Esophagus squamous epithelium (tissue), 5 donors: ENCODE data around the gene ZNF532. TPM values are rescaled to one million over a fixed set of nuclear protein-coding genes. Genes with fewer than 3 reads are reported as not detected.
A peak's percentile ranks its signal among the peaks of the same experiment; 100 is the strongest.

ENCODE experiments used
- DNase-seq: peaks from one replicate; lab custom pipeline; 2025; lab: John Stamatoyannopoulos, UW
- H3K27ac ChIP-seq, 4 donors: fragments of 200-600 bp; sonication (generic); one replicate each; pipeline ENCODE4 v1.5.1; 2016 to 2019; ENCODE audit warnings: mild to moderate bottlenecking in 1 of 4
- H3K27me3 ChIP-seq, 4 donors: fragments of 200-600 bp; sonication (generic); 1 replicate in 3 of 4; 2 replicates in 1 of 4; pipeline versions ENCODE4 v1.5.1 to v1.6.0; 2017 to 2021; ENCODE audit warnings: antibody characterized with exemption in 1 of 4
- H3K36me3 ChIP-seq, 3 donors: fragments of 200-600 bp; sonication (generic); one replicate each; pipeline ENCODE4 v1.5.1; 2016 to 2019
- H3K4me1 ChIP-seq, 3 donors: fragments of 200-600 bp; sonication (generic); one replicate each; pipeline ENCODE4 v1.5.1; 2017 to 2019
- H3K4me3 ChIP-seq, 4 donors: fragments of 200-600 bp; sonication (generic); 1 replicate in 3 of 4; 2 replicates in 1 of 4; pipeline ENCODE4 v1.5.1; 2016 to 2019; ENCODE audit warnings: mild to moderate bottlenecking in 2 of 4, moderate library complexity in 1 of 4
- H3K9me3 ChIP-seq, 3 donors: fragments of 200-600 bp; sonication (generic); one replicate each; pipeline ENCODE4 v1.5.1; 2016 to 2019
- POLR2A ChIP-seq, 4 donors: fragments of 450-650 bp; IDR thresholded peaks; one replicate each; pipeline ENCODE4 v1.6.1; 2017; ENCODE audit warnings: antibody characterized with exemption in 4 of 4, mild to moderate bottlenecking in 4 of 4, moderate library complexity in 3 of 4
- WGBS, 2 donors: methylation state at CpG; one replicate each; pipeline ENCODE4 v1.1.5; 2018; 5-methylcytosine and 5-hydroxymethylcytosine counted together
- intact Hi-C: fragments of 100-400 bp; cut with DNase I; formaldehyde crosslinking; loops from one replicate; pipeline ENCODE4 v1.15.0; 2022
- total RNA-seq, 4 donors: library from RNA; depleted of rRNA; stranded (reverse); fragments of >200 nt; gene quantifications; one replicate each; pipeline ENCODE4 v1.1.0, GENCODE V29; 2016
- TF ChIP-seq, protein P1 (sequence below), 6 experiments: fragments of 450-650 bp in 4 of 6; fragments of 200-600 bp in 2 of 6; sonication (generic) in 2 of 6; IDR thresholded peaks; one replicate each; pipeline ENCODE4 v1.5.1; 2016 to 2019; ENCODE audit warnings: antibody characterized with exemption in 6 of 6, mild to moderate bottlenecking in 4 of 6, moderate library complexity in 4 of 6
- donor health status: DM: yes; HTN: yes; CAD: no.

Gene ZNF532
- total RNA-seq, 4 donors from 2014 or later: 30.7 to 52.3 (median 32.6) TPM

DNA sequence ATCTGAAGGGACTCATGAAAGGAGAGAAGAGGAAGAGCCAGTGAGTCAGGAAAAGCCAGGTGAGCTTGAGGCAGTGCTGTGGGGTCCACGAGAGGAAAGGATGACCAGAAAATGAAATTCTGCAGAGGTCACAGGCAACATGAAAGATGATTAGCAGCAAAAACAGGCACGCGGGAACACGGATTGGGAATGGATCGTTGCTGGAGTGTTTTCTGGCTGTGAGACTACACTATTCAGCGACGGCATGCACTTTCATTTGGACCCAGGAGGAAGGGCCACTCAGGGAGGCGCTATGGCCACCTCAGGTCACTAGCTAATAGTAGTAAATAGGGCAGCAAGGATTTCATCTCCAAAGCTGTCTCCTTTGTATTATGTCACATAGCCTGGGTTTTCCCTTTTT is 44.8 kb downstream of the ZNF532 start:
- Histone ChIP-seq H3K4me1 (peaks cover 0 to 35% (median 25%) of the 10 kb centered on the region in 3 donors), H3K27me3 (no peaks in the 10 kb centered on the region), H3K27ac (no peak overlapping the region), H3K9me3 (no peaks in the 10 kb centered on the region), H3K4me3 (no peak overlapping the region), H3K36me3 (peaks cover 0 to 27% (median 0%) of the 10 kb centered on the region in 3 donors)
- TF ChIP-seq, protein P1, sequence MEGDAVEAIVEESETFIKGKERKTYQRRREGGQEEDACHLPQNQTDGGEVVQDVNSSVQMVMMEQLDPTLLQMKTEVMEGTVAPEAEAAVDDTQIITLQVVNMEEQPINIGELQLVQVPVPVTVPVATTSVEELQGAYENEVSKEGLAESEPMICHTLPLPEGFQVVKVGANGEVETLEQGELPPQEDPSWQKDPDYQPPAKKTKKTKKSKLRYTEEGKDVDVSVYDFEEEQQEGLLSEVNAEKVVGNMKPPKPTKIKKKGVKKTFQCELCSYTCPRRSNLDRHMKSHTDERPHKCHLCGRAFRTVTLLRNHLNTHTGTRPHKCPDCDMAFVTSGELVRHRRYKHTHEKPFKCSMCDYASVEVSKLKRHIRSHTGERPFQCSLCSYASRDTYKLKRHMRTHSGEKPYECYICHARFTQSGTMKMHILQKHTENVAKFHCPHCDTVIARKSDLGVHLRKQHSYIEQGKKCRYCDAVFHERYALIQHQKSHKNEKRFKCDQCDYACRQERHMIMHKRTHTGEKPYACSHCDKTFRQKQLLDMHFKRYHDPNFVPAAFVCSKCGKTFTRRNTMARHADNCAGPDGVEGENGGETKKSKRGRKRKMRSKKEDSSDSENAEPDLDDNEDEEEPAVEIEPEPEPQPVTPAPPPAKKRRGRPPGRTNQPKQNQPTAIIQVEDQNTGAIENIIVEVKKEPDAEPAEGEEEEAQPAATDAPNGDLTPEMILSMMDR (IDR thresholded peaks at IDR 0.05): no peak
- TF ChIP-seq POLR2A (IDR thresholded peaks at IDR 0.05): no peak
- WGBS, 2 donors: 82 to 90% methylated on average over 8 of the region's 8 CpGs
- intact Hi-C loops: no loop called here
- no peak for DNase-seq

DNA sequence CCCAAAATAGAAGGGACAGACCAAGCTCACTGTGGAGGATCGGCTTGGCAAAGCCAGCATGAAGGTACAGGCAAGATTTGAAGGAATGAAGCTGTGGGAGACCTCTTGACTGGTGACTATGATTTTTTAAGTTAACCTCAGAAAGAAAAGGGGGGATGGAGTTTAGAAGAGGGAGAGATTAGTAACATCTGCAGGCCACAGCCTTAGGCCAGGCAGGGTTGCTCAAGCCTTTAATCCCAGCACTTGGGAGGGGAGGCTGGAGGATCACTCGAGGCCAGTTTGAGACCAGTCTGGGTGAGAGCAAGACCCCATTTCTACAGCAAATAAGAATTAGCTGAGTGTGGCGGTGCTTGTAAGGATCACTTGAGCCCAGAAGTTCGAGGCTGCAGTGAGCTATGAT is 46.6 kb downstream of the ZNF532 start:
- Histone ChIP-seq H3K9me3 (no peaks in the 10 kb centered on the region), H3K4me3 (no peak overlapping the region), H3K36me3 (peaks cover 0 to 17% (median 0%) of the 10 kb centered on the region in 3 donors), H3K4me1 (peaks cover 0 to 36% (median 27%) of the 10 kb centered on the region in 3 donors), H3K27me3 (no peaks in the 10 kb centered on the region), H3K27ac (peak overlapping the region in 3 of 4 donors; percentile 56 to 73 (median 57))
- no peak for TF ChIP-seq POLR2A (IDR thresholded peaks at IDR 0.05)
- TF ChIP-seq, protein P1 (IDR thresholded peaks at IDR 0.05): no peak
- intact Hi-C loops: no loop called here
- WGBS, 2 donors: 71 to 93% methylated on average over 4 of the region's 4 CpGs
- DNase-seq: no peak

DNA sequence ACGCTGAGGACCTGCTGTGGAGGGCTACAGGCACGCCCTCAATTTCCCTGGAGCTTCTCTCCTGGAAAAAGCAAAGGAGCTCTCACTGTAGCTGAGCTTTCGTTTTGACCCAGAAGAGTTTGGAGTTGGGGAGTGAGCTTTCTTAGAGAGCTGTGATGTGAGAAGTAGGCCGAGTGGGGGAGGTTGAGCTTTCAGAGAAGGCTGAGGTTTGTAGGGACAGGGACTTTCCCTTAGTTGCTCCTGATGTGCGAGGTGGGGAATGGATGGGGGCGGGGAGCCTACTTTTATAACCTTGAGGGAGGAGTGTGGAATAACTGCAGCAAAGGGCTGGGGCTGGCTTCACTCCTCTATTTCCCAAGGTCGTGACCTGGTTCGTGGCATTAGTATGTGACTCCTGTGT is 47.1 kb downstream of the ZNF532 start:
- H3K27ac ChIP-seq: peak overlapping the region in 3 of 4 donors; percentile 56 to 73 (median 57)
- no peak for DNase-seq
- peaks cover 0 to 36% (median 27%) of the 10 kb centered on the region in 3 donors for H3K4me1 ChIP-seq
- H3K27me3 ChIP-seq: no peaks in the 10 kb centered on the region
- H3K9me3 ChIP-seq: no peaks in the 10 kb centered on the region
- no peak overlapping the region for H3K4me3 ChIP-seq
- peaks cover 0 to 20% (median 0%) of the 10 kb centered on the region in 3 donors for H3K36me3 ChIP-seq
- TF ChIP-seq, protein P1 (IDR thresholded peaks at IDR 0.05): no peak
- TF ChIP-seq POLR2A (IDR thresholded peaks at IDR 0.05): no peak
- 56 to 59% methylated on average over 7 to 8 of the region's 8 CpGs for WGBS, 2 donors
- intact Hi-C loops: no loop called here

DNA sequence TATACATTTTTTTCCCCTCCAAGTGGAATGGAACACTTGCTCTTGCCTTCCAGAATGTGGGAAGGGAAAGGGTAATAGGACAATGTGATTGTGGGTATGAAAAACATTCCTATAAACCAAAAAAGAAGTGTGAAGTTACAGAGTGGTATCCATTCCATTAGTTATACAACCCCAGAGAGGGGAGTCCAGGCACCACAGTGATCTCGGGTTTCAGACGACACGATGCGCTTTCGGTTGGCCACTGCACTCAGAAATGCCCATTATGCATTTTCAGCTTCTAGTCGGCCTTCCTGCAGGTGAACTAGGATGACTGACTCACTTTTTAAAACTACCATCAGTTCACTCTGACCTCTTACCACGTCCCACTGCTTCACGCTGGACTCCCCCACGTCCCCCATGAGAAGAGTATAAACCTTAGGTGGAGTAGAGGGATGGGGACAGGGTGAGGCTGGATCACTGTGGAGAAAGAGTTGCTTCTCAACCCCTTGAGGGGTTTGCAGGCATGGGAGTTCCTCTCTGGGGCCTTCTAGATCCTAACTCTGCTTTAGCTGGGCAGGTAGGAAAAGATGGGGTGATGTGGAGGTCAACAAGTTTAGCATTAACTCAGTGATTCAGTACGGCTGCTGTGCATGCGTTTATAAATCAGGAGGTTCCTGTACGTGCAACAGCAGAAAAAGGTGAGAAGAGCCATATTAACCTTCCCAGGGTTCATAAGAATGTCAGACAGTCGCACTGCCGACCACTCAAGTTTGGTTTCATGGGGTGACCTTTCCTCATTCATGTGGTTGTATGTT is 50.5 kb downstream of the ZNF532 start:
- intact Hi-C loops: no loop called here
- WGBS, 2 donors: 92 to 95% methylated on average over 12 of the region's 14 CpGs
- peak overlapping the region in 2 of 4 donors; percentile 5 to 59 for H3K27ac ChIP-seq

More for the DNA sequence above, 50.5 kb downstream of the ZNF532 start:
- Histone ChIP-seq H3K27me3 (no peaks in the 10 kb centered on the region), H3K36me3 (peaks cover 0 to 45% (median 15%) of the 10 kb centered on the region in 3 donors), H3K4me1 (peaks cover 0 to 36% (median 24%) of the 10 kb centered on the region in 3 donors), H3K4me3 (no peak overlapping the region), H3K9me3 (no peaks in the 10 kb centered on the region)
- TF ChIP-seq, protein P1 (IDR thresholded peaks at IDR 0.05): no peak
- no peak for TF ChIP-seq POLR2A (IDR thresholded peaks at IDR 0.05)
- DNase-seq: no peak
